ENCODE results near the gene TXNRD2.
A peak's percentile ranks its signal among the peaks of the same experiment; 100 is the strongest.

The TXNRD2 gene

GRCh38 chr22:19973551-19974267 lies 32.1 kb upstream of the TXNRD2 start:
- no peak for TF ChIP-seq POLR2AphosphoS5 (IDR thresholded peaks at IDR 0.05; ENCODE audit: low read depth, low read length)
- no peak for TF ChIP-seq SPI1 (IDR thresholded peaks at IDR 0.05; ENCODE audit: low read depth, low read length)
- TF ChIP-seq POLR2A (IDR thresholded peaks at IDR 0.05; ENCODE audit: low read depth, low read length): no peak
- no peak for TF ChIP-seq POU2F2 (IDR thresholded peaks at IDR 0.05; ENCODE audit: low read depth, low read length)
- TF ChIP-seq TAF1 (IDR thresholded peaks at IDR 0.05; ENCODE audit: low read depth, low read length): no peak
- TF ChIP-seq PAX5 (IDR thresholded peaks at IDR 0.05; ENCODE audit: insufficient read depth, low read length, severe bottlenecking): no peak
- FAIRE-seq (no peak), DNase-seq (ENCODE audit: insufficient read length, low spot score) (no peak)

GRCh38 chr22:19972652-19973550 lies 31.3 kb upstream of the TXNRD2 start:
- TF ChIP-seq TAF1 (IDR thresholded peaks at IDR 0.05; ENCODE audit: low read depth, low read length) (no peak), PAX5 (IDR thresholded peaks at IDR 0.05; ENCODE audit: insufficient read depth, low read length, severe bottlenecking) (no peak)
- FAIRE-seq (no peak), DNase-seq (ENCODE audit: insufficient read length, low spot score) (no peak)

DNA sequence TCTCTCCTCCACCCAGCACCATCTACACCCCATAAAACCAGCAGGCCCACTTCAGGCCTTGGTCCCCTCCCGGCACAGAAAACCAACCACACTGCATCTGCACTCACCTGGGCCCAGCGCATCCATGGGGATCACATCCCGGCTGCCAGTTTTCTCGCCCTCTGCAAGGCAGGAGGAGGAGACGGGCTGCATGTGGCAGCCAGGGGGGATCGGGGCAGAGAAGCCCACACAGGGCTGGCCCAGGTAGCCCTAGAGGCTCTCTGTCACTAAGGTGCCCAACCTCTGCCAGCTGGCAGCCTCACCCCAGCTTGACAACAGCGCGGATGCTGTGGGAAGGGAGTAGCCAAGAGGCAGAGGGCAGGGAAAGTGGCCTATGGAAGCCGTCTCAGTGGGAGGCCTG lies 30.6 kb upstream of the TXNRD2 start:
- DNase-seq (ENCODE audit: insufficient read length, low spot score) (no peak), FAIRE-seq (no peak)
- TF ChIP-seq SPI1 (IDR thresholded peaks at IDR 0.05; ENCODE audit: low read depth, low read length) (no peak), POLR2AphosphoS5 (IDR thresholded peaks at IDR 0.05; ENCODE audit: low read depth, low read length) (no peak), POLR2A (IDR thresholded peaks at IDR 0.05; ENCODE audit: low read depth, low read length) (no peak), POU2F2 (IDR thresholded peaks at IDR 0.05; ENCODE audit: low read depth, low read length) (no peak), PAX5 (IDR thresholded peaks at IDR 0.05; ENCODE audit: insufficient read depth, low read length, severe bottlenecking) (no peak), TAF1 (IDR thresholded peaks at IDR 0.05; ENCODE audit: low read depth, low read length) (no peak)

- DNase-seq (ENCODE audit: insufficient read length, low spot score) (no peak), FAIRE-seq (no peak)
- TF ChIP-seq POLR2A (IDR thresholded peaks at IDR 0.05; ENCODE audit: low read depth, low read length) (no peak), TAF1 (IDR thresholded peaks at IDR 0.05; ENCODE audit: low read depth, low read length) (no peak), PAX5 (IDR thresholded peaks at IDR 0.05; ENCODE audit: insufficient read depth, low read length, severe bottlenecking) (no peak), POU2F2 (IDR thresholded peaks at IDR 0.05; ENCODE audit: low read depth, low read length) (no peak), SPI1 (IDR thresholded peaks at IDR 0.05; ENCODE audit: low read depth, low read length) (no peak), POLR2AphosphoS5 (IDR thresholded peaks at IDR 0.05; ENCODE audit: low read depth, low read length) (no peak)
Measured at GRCh38 chr22:19971276-19972124, 29.9 kb upstream of the TXNRD2 start.

DNA sequence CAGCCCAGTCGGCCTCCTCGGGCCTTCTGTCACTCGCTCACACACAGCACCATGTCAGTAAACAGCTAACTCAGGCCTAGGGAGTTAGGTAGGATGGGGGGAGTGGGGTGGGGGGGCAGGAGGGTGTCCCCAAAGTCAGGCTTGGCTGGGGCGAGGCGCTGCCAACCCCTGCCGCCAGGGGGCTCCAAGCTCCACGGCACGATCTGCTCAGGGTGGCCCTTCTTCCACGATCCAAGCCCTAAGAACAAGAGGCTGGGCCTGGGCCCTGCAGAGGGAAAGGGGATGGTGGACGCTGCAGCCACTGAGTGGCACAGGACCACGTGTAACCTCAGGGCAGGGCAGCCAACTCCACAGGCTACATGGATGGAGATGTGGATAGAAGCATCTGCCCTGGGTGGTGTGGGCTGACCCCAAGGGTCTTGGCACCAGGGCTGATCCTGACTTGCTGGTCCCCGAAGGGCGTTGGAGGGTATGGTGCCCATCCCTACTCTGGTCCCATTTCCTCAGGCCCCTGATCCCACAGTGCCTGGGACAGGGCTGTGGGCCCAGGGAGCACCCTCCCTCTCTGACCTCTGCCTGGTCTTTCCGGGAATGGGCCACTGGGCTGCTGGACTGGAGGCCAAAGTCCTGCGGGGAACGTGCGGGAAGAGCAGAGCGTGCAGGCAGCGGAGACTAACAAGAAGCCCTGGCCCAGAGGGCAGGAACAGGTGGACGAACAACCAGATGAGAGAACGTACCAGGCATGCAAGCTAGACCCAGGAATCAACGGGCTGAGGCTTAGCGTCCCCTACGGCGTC lies 29.1 kb upstream of the TXNRD2 start:
- no peak for TF ChIP-seq POLR2A (IDR thresholded peaks at IDR 0.05; ENCODE audit: low read depth, low read length)
- no peak for TF ChIP-seq POLR2AphosphoS5 (IDR thresholded peaks at IDR 0.05; ENCODE audit: low read depth, low read length)
- no peak for TF ChIP-seq TAF1 (IDR thresholded peaks at IDR 0.05; ENCODE audit: low read depth, low read length)
- TF ChIP-seq SPI1 (IDR thresholded peaks at IDR 0.05; ENCODE audit: low read depth, low read length): no peak
- no peak for TF ChIP-seq POU2F2 (IDR thresholded peaks at IDR 0.05; ENCODE audit: low read depth, low read length)
- TF ChIP-seq PAX5 (IDR thresholded peaks at IDR 0.05; ENCODE audit: insufficient read depth, low read length, severe bottlenecking): no peak
- DNase-seq (ENCODE audit: insufficient read length, low spot score) (peak; percentile 94), FAIRE-seq (peak; percentile 89)

- TF ChIP-seq POU2F2 (IDR thresholded peaks at IDR 0.05; ENCODE audit: low read depth, low read length) (no peak), TAF1 (IDR thresholded peaks at IDR 0.05; ENCODE audit: low read depth, low read length) (no peak), SPI1 (IDR thresholded peaks at IDR 0.05; ENCODE audit: low read depth, low read length) (no peak), PAX5 (IDR thresholded peaks at IDR 0.05; ENCODE audit: insufficient read depth, low read length, severe bottlenecking) (no peak), POLR2AphosphoS5 (IDR thresholded peaks at IDR 0.05; ENCODE audit: low read depth, low read length) (no peak), POLR2A (IDR thresholded peaks at IDR 0.05; ENCODE audit: low read depth, low read length) (no peak)
- FAIRE-seq (no peak), DNase-seq (ENCODE audit: insufficient read length, low spot score) (no peak)
Measured at GRCh38 chr22:19970031-19970478, 28.4 kb upstream of the TXNRD2 start.

DNA sequence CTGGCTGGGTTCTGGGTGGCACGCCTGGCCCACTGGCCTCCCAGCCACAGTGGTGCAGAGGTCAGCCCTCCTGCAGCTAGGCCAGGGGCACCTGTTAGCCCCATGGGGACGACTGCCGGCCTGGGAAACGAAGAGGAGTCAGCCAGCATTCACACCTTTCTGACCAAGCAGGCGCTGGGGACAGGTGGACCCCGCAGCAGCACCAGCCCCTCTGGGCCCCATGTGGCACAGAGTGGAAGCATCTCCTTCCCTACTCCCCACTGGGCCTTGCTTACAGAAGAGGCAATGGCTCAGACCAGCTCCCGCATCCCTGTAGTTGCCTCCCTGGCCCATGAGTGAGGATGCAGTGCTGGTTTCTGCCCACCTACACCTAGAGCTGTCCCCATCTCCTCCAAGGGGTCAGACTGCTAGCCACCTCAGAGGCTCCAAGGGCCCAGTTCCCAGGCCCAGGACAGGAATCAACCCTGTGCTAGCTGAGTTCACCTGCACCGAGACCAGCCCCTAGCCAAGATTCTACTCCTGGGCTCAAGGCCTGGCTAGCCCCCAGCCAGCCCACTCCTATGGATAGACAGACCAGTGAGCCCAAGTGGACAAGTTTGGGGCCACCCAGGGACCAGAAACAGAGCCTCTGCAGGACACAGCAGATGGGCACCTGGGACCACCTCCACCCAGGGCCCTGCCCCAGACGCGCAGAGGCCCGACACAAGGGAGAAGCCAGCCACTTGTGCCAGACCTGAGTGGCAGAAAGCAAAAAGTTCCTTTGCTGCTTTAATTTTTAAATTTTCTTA lies 27.7 kb upstream of the TXNRD2 start:
- no peak for DNase-seq (ENCODE audit: insufficient read length, low spot score)
- no peak for TF ChIP-seq POU2F2 (IDR thresholded peaks at IDR 0.05; ENCODE audit: low read depth, low read length)
- no peak for TF ChIP-seq PAX5 (IDR thresholded peaks at IDR 0.05; ENCODE audit: insufficient read depth, low read length, severe bottlenecking)
- no peak for TF ChIP-seq TAF1 (IDR thresholded peaks at IDR 0.05; ENCODE audit: low read depth, low read length)
- no peak for TF ChIP-seq SPI1 (IDR thresholded peaks at IDR 0.05; ENCODE audit: low read depth, low read length)
- no peak for TF ChIP-seq POLR2AphosphoS5 (IDR thresholded peaks at IDR 0.05; ENCODE audit: low read depth, low read length)
- TF ChIP-seq POLR2A (IDR thresholded peaks at IDR 0.05; ENCODE audit: low read depth, low read length): no peak
- no peak for FAIRE-seq
